ENCODE data around the gene PIEZO1.

DNA sequence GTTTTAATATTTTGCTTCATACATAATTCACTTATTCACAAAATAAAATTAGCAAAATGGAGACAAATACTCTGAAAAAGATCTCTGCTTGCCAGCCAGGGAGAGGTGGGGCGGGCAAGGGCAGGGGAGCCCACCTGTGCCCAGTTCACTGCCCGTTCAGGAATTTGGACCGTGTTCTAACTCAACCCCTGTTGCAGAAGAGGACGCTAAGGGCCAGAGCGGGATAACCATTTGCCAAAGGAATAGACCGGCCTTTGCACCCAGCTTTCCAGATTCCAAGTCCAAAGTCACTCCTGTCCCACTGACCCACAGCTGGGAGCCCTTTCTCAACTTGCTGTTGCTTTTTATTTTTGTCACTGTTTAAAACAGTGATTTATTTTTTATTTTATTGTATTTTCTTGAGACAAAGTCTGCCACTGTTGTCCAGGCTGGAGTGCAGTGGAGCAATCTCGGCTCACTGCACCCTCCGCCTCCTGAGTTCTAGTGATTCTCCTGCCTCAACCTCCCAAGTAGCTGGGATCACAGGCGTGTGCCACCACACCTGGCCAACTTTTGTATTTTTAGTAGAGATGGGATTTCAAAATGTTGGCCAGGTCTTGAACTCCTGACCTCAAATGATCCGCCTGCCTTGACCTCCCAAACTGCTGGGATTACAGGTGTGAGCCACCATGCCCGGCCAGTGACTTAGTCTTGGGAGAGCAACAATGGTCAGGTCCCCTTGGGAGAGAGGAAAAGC lies 2.7 kb upstream of the PIEZO1 start:
- TF ChIP-seq, protein P1, sequence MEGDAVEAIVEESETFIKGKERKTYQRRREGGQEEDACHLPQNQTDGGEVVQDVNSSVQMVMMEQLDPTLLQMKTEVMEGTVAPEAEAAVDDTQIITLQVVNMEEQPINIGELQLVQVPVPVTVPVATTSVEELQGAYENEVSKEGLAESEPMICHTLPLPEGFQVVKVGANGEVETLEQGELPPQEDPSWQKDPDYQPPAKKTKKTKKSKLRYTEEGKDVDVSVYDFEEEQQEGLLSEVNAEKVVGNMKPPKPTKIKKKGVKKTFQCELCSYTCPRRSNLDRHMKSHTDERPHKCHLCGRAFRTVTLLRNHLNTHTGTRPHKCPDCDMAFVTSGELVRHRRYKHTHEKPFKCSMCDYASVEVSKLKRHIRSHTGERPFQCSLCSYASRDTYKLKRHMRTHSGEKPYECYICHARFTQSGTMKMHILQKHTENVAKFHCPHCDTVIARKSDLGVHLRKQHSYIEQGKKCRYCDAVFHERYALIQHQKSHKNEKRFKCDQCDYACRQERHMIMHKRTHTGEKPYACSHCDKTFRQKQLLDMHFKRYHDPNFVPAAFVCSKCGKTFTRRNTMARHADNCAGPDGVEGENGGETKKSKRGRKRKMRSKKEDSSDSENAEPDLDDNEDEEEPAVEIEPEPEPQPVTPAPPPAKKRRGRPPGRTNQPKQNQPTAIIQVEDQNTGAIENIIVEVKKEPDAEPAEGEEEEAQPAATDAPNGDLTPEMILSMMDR (IDR thresholded peaks at IDR 0.05 in 2 of 3, conservative IDR thresholded peaks at IDR 0.05 in 1 of 3; ENCODE audit: insufficient read depth in 2 of 3, low read depth in 1 of 3, low read length in 3 of 3) = no peak
- TF ChIP-seq SP1 (CRISPR knock-in tag; IDR thresholded peaks at IDR 0.05) (no peak), FOXA1 (IDR thresholded peaks at IDR 0.05; ENCODE audit: borderline replicate concordance) (no peak), TAF7 (tag; IDR thresholded peaks at IDR 0.05) (no peak), NONO (IDR thresholded peaks at IDR 0.05; ENCODE audit: low read depth in 2 of 2, low read length in 1 of 2) (no peak), RBM39 (optimal IDR thresholded peaks at IDR 0.05; ENCODE audit: low read depth, low read length) (no peak), ZNF274 (IDR thresholded peaks at IDR 0.05; ENCODE audit: borderline replicate concordance, low read depth, low read length) (no peak), EP300 (IDR thresholded peaks at IDR 0.05; ENCODE audit: low read length) (no peak), POLR2AphosphoS5 (IDR thresholded peaks at IDR 0.05; ENCODE audit: control insufficient read depth, insufficient read depth, low read depth, low read length) (no peak), TAF1 (IDR thresholded peaks at IDR 0.05; ENCODE audit: control insufficient read depth, extremely low read depth, insufficient read depth, low read length, severe bottlenecking) (no peak), ELF4 (CRISPR knock-in tag; IDR thresholded peaks at IDR 0.05) (no peak)
- TF ChIP-seq, protein P2, sequence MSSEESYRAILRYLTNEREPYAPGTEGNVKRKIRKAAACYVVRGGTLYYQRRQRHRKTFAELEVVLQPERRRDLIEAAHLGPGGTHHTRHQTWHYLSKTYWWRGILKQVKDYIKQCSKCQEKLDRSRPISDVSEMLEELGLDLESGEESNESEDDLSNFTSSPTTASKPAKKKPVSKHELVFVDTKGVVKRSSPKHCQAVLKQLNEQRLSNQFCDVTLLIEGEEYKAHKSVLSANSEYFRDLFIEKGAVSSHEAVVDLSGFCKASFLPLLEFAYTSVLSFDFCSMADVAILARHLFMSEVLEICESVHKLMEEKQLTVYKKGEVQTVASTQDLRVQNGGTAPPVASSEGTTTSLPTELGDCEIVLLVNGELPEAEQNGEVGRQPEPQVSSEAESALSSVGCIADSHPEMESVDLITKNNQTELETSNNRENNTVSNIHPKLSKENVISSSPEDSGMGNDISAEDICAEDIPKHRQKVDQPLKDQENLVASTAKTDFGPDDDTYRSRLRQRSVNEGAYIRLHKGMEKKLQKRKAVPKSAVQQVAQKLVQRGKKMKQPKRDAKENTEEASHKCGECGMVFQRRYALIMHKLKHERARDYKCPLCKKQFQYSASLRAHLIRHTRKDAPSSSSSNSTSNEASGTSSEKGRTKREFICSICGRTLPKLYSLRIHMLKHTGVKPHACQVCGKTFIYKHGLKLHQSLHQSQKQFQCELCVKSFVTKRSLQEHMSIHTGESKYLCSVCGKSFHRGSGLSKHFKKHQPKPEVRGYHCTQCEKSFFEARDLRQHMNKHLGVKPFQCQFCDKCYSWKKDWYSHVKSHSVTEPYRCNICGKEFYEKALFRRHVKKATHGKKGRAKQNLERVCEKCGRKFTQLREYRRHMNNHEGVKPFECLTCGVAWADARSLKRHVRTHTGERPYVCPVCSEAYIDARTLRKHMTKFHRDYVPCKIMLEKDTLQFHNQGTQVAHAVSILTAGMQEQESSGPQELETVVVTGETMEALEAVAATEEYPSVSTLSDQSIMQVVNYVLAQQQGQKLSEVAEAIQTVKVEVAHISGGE (CRISPR knock-in tag; IDR thresholded peaks at IDR 0.05) = no peak
- TF ChIP-seq, protein P3, sequence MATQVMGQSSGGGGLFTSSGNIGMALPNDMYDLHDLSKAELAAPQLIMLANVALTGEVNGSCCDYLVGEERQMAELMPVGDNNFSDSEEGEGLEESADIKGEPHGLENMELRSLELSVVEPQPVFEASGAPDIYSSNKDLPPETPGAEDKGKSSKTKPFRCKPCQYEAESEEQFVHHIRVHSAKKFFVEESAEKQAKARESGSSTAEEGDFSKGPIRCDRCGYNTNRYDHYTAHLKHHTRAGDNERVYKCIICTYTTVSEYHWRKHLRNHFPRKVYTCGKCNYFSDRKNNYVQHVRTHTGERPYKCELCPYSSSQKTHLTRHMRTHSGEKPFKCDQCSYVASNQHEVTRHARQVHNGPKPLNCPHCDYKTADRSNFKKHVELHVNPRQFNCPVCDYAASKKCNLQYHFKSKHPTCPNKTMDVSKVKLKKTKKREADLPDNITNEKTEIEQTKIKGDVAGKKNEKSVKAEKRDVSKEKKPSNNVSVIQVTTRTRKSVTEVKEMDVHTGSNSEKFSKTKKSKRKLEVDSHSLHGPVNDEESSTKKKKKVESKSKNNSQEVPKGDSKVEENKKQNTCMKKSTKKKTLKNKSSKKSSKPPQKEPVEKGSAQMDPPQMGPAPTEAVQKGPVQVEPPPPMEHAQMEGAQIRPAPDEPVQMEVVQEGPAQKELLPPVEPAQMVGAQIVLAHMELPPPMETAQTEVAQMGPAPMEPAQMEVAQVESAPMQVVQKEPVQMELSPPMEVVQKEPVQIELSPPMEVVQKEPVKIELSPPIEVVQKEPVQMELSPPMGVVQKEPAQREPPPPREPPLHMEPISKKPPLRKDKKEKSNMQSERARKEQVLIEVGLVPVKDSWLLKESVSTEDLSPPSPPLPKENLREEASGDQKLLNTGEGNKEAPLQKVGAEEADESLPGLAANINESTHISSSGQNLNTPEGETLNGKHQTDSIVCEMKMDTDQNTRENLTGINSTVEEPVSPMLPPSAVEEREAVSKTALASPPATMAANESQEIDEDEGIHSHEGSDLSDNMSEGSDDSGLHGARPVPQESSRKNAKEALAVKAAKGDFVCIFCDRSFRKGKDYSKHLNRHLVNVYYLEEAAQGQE (IDR thresholded peaks at IDR 0.05; ENCODE audit: borderline replicate concordance) = no peak
- TF ChIP-seq, protein P3 (CRISPR knock-in tag; IDR thresholded peaks at IDR 0.05; ENCODE audit: low read depth) = no peak
